Colonic mucosa (tissue), 4 donors: ENCODE measurements around the gene PIAS1. TPM values are rescaled to one million over a fixed set of nuclear protein-coding genes. Genes with fewer than 3 reads are reported as not detected.
A peak's percentile ranks its signal among the peaks of the same experiment; 100 is the strongest.

Experiments used
- DNase-seq: peaks from one replicate; pipeline ENCODE4 v3.0.0-alpha.2; 2020
- H3K27ac ChIP-seq: fragments of 200-600 bp; one replicate; pipeline ENCODE4 v1.8.0; 2021
- H3K27me3 ChIP-seq: fragments of 200-600 bp; one replicate; pipeline ENCODE4 v1.8.0; 2021
- H3K36me3 ChIP-seq: fragments of 200-600 bp; one replicate; pipeline ENCODE4 v1.8.0; 2021
- H3K4me1 ChIP-seq: fragments of 200-600 bp; one replicate; pipeline ENCODE4 v1.8.0; 2021; ENCODE audit warnings: mild to moderate bottlenecking
- H3K4me3 ChIP-seq: fragments of 200-600 bp; one replicate; pipeline ENCODE4 v1.8.0; 2021
- H3K9ac ChIP-seq, 2 donors: one replicate each; pipeline ENCODE4 v1.7.0; 2013; ENCODE audit warnings: control low read depth in 2 of 2, low read depth in 2 of 2, low read length in 2 of 2
- H3K9me3 ChIP-seq: fragments of 200-600 bp; one replicate; pipeline ENCODE4 v1.8.0; 2021
- CTCF ChIP-seq: fragments of 200-600 bp; IDR thresholded peaks from one replicate; pipeline ENCODE4 v1.8.0; 2022; ENCODE audit warnings: antibody characterized with exemption, mild to moderate bottlenecking
- intact Hi-C: fragments of 100-400 bp; cut with DNase I; formaldehyde crosslinking; loops from one replicate; pipeline ENCODE4 v1.14.1; 2022
- total RNA-seq, 2 donors: library from RNA; stranded (reverse); fragmentation: NEBNext Ultra II Directional in 1 of 2; extraction: Animal tissue kit (Norgen Biotek cat#: 25700) in 1 of 2; gene quantifications; one replicate each; pipeline ENCODE4 v1.2.1, GENCODE V29; 2021
- donor health status: healthy.
- donor health status: DM: no; HTN: no; CAD: no.
- donor health status: DM: no; HTN: no; CAD: no.

Gene PIAS1
- total RNA-seq, 2 donors from 2014 or later = 26.6 to 33.0 TPM

- no peak overlapping the region for H3K4me3 ChIP-seq
- no peak for DNase-seq
- intact Hi-C loops = no loop called here
- H3K4me1 ChIP-seq = peaks cover 12% of the 10 kb centered on the region
- H3K36me3 ChIP-seq = no peaks in the 10 kb centered on the region
- no peaks in the 10 kb centered on the region for H3K9me3 ChIP-seq
- H3K27ac ChIP-seq = peak overlapping the region; percentile 96
- no peaks in the 10 kb centered on the region for H3K27me3 ChIP-seq
- TF ChIP-seq CTCF = no peak
- H3K9ac ChIP-seq = no peak overlapping the region
Measured at GRCh38 chr15:68207176-68207935, 153.2 kb downstream of the PIAS1 start.

GRCh38 chr15:68208136-68208535 lies 154.0 kb downstream of the PIAS1 start:
- intact Hi-C loops = no loop called here
- DNase-seq = no peak

GRCh38 chr15:68208636-68209240 lies 154.6 kb downstream of the PIAS1 start:
- H3K9ac ChIP-seq = no peak overlapping the region
- no peak overlapping the region for H3K27ac ChIP-seq
- TF ChIP-seq CTCF = no peak
- no peak for DNase-seq
- H3K27me3 ChIP-seq = no peaks in the 10 kb centered on the region
- H3K9me3 ChIP-seq = no peaks in the 10 kb centered on the region
- no peak overlapping the region for H3K4me3 ChIP-seq
- no peaks in the 10 kb centered on the region for H3K36me3 ChIP-seq
- H3K4me1 ChIP-seq = peaks cover 12% of the 10 kb centered on the region
- intact Hi-C loops = no loop called here

More at GRCh38 chr15:68208136-68208535, 154.0 kb downstream of the PIAS1 start:
- Histone ChIP-seq H3K4me1 (peaks cover 12% of the 10 kb centered on the region), H3K4me3 (no peak overlapping the region), H3K27me3 (no peaks in the 10 kb centered on the region), H3K36me3 (no peaks in the 10 kb centered on the region), H3K27ac (no peak overlapping the region), H3K9ac (no peak overlapping the region), H3K9me3 (no peaks in the 10 kb centered on the region)
- TF ChIP-seq CTCF = no peak

GRCh38 chr15:68209272-68209671 lies 155.2 kb downstream of the PIAS1 start:
- Histone ChIP-seq H3K4me3 (no peak overlapping the region), H3K9me3 (no peaks in the 10 kb centered on the region), H3K27ac (no peak overlapping the region), H3K9ac (no peak overlapping the region), H3K36me3 (no peaks in the 10 kb centered on the region), H3K4me1 (peaks cover 12% of the 10 kb centered on the region), H3K27me3 (no peaks in the 10 kb centered on the region)
- DNase-seq = no peak
- intact Hi-C loops = no loop called here
- TF ChIP-seq CTCF = no peak

- no peak for TF ChIP-seq CTCF
- no peaks in the 10 kb centered on the region for H3K27me3 ChIP-seq
- H3K9me3 ChIP-seq = no peaks in the 10 kb centered on the region
- H3K9ac ChIP-seq = peak overlapping the region in 1 of 2 donors; percentile 4
- H3K4me3 ChIP-seq = no peak overlapping the region
- intact Hi-C loops = no loop called here
- no peaks in the 10 kb centered on the region for H3K36me3 ChIP-seq
- peaks cover 12% of the 10 kb centered on the region for H3K4me1 ChIP-seq
- no peak for DNase-seq
- H3K27ac ChIP-seq = no peak overlapping the region
Measured at GRCh38 chr15:68209735-68210408, 155.8 kb downstream of the PIAS1 start.
